NCI-H146 (cell line): ENCODE results near the gene HAO1.

Experiments used
- DNase-seq: peaks from one replicate; lab custom pipeline; 2025; lab: John Stamatoyannopoulos, UW

The HAO1 gene

GRCh38 chr20:7926767-7927166 lies 13.5 kb downstream of the HAO1 start:
- peak; percentile 45 for DNase-seq

- DNase-seq: no peak
Measured at GRCh38 chr20:7926323-7926722, 13.9 kb downstream of the HAO1 start.

GRCh38 chr20:7924692-7925091 lies 15.6 kb downstream of the HAO1 start:
- DNase-seq: no peak

- DNase-seq: no peak
Measured at GRCh38 chr20:7916648-7917047, 23.6 kb downstream of the HAO1 start.

DNA sequence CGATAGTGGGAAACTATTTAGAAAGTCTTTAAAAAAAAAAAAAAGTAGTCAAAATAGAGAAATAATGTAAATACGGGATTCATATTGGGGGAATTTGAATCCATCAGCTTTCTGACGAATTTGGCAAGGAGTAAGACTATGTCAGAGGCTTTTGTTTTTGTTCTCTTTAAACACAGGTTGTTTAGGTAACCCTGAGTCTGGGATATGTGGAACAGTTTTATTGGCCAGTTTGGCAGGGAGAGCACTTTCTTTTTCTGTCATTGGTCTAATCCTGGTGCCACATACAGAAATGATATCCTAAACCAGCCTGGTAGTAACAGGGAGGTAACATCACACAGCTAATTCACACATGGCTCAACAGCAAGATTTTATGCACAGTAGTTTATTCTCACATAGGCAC lies 27.7 kb downstream of the HAO1 start:
- DNase-seq: no peak

DNA sequence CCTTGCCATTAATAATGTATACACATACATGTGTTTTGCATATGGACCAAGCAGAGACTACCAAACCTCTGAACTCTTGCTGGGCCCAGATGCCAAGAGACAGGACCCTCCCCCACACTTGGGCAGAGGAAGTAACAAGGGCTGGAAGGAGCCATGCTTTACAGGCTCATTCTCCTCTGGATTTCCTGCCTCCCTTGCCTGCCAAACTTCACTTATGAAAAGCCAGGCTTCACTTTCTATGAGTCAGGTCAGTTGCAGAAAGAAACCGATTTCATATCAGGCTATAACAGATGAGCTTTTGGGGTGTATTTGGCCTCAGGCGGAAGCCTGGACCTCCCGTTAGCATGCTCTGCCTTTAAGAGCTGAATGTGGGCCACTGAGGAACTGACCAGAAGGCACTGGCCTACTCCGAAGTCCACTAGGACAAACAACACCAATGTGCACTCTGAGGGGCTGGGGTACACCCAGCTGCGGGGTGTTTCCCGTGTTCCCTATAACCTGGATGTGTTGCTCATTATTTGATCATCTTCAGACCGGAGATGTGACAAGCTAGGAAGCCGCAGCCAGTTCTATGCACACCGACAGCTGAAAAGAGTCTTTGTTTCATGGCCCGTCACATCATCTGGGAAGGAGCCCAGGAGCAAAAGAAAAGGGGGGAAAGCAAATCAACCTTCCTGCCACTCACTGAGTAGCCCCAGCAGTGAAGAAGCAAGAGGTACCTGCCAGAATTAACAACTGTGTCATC lies 28.5 kb downstream of the HAO1 start:
- DNase-seq: no peak

DNA sequence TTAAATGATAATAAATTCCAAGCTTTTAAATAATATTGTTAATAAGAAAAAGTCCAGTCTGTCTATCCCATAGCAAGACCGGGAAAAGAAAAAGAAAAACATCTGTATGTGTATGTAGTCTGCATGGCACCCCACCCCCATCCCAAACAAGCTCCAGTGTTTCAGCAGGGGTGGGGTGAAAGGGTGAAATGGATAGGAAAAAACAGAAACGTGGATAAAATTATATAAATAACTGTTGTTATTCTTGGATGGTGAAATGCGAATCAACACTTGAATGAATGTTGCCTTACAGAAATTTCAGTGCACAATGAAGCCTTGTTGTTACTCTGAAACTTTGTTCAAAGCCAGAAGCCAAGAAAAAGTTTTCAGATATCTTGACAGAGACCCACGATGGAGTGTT lies 31.4 kb downstream of the HAO1 start:
- DNase-seq: no peak

- no peak for DNase-seq
Measured at GRCh38 chr20:7903429-7903828, 36.8 kb downstream of the HAO1 start.

DNA sequence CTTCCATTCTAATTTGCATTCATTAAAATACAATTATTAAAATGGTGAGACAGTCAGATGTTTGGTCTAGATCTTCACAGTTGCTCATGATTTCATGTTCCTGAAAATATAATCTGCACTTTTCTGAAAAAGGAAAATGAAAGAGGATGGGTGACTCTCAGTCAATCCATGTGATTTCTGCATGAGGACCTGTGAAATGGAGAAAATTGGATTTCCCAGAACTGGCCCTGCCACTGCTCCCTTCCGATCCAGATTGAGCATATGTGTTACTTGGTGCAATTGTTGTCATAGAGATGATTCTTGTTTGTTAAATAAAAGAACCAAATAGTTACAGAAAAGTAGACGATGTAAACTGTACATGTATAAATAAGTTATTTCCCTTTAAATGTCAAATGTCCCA lies 37.4 kb downstream of the HAO1 start:
- DNase-seq: no peak

GRCh38 chr20:7897781-7898364 lies 42.4 kb downstream of the HAO1 start:
- DNase-seq: no peak

DNA sequence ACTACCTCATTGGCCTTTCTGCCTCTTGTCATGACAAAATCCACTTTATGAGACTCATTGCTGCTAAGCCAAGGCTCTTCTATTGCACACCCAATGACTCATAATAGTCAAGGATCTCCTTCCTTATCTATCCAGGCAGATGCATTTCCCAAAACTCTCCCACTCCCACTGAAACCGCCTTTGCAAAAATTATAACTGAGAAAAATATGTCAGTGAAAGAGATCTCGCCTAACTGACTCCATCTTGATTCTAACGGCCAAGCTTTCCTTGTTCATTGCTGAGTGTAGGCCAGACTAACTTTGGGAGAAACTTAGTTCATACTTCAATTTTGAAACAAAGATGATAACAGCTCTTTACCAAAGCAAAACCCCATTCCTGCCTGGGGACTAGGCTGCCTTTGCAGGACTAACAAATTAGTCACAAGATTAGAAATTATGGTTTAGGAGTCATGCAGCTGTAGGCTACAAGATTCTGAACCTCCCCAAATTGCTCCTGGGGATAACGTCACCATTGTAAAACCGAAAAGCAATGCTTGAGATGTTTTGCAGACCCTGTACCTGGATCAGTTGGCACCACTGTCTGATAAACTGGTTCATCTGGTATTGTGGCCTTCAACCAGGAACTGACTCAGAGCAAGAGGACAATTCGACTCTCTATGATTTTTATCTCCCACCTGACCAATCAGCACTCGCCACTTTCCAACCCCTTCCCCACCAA lies 47.1 kb downstream of the HAO1 start:
- no peak for DNase-seq

- DNase-seq: no peak
Measured at GRCh38 chr20:7891705-7892104, 48.6 kb downstream of the HAO1 start.

DNA sequence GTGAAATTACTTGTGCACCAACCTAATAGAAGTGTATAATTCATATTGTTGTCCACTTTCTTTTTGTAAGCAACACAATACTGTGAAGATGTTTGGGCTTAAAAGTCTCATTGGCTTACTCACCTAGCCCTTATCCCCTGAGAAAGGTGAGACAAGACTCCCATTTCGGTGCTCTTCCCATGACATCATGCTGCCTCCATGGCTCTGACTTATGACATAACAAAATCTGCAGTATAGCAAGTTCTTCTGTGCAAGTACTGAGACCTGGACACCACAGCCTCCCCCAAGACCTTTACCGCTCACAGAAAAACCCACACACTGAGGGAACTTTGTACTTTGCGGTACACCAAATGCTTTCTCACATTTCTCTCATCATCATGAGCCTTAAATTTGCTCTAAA lies 50.5 kb downstream of the HAO1 start:
- DNase-seq: no peak

DNA sequence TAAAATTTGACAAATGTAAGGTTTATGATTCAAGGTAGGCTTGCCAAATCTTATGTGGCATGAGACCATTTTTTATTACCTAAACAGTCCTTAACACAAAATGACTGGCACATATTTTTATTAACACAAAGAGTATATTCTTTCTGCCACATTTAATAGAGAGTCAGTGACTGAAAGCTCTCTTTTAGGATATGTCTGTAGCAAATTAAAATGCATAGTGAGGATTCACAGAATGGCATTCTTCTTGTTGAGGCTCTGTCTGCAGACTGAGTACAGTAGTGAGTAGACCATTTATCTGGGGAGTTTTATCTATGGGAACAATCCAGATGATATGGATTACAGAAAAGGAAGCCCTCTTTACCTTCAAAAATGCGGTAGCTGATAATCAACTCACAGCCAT lies 56.5 kb downstream of the HAO1 start:
- DNase-seq: no peak

GRCh38 chr20:7883309-7883708 lies 56.9 kb downstream of the HAO1 start:
- no peak for DNase-seq

- no peak for DNase-seq
Measured at GRCh38 chr20:7882076-7882475, 58.2 kb downstream of the HAO1 start.

GRCh38 chr20:7881551-7881950 lies 58.7 kb downstream of the HAO1 start:
- DNase-seq: no peak

DNA sequence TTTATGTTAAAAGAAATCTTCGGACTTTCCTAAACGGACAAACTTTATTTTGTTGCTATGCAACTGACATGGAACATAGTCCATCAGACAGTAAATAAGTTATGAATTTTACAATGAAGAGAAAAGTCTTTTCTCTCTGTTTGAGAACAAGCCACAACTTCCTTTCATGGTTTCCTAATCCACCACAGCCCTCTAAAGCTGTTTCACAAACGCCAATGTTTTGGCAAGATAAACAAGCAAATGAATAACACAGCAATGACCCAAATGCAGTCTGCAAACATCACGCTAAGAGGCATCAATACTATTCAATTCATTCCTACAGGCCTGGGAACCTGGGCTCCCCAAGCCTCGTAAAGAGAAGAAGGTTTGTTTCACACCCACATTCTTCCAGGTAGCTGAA lies 60.4 kb downstream of the HAO1 start:
- DNase-seq: peak; percentile 9

DNA sequence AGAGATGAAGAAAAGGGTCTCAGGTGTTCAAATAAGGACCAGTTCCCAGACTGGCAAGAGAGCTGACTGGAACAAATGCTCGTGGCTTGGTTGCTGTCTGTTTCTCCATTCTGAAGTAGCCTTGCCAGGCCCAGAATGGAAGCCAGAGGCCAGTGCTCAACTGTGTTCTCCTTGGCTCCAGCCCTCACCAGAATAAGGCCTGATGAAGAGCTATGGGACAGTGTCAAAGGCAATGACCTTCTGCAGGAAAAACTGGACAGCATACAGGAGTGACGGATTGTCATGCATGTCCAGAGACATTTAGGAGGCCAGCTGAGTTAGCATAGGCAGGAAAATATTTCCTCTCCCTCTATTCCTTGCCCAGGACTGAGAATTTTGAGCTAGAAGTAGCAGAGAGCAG lies 72.2 kb downstream of the HAO1 start:
- DNase-seq: no peak

DNA sequence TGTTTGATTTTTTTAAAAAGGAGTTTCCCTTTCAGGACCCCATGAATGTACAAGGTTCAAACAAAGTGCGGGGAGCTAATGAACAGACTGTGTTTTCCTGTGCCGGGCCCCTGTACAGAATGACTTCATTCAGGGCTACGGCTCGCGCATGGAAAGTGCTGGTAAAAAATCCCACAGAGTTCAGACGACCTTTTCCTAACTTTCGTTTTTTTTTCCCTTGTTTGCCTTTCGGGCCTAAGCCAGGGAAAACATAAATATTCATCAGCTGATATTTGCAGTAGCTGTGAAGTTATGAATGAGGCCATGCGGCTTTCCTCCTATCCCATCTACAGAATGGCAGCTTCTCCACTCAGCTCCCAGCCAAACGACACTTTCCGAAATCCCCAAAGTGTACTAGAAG lies 74.0 kb downstream of the HAO1 start:
- DNase-seq: no peak

DNA sequence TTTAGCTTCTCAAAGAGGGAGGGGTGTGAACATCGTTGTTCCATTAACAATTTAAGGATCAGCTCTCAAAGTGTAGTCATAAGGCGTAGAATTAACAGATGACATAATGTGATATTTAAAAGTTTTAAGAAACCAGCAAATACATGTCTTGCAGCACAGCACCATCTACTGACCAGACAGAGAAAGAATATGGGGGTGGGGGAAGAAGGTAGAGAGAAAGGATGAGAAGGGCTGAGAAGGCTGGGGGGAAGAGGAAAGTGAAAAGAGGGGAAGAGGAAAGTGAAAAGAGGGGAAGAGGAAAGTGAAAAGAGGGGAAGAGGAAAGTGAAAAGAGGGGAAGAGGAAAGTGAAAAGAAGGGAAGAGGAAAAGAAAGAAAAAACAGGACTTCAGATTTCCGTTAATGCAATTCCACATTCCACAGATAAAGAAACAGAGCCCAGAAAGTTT lies 80.9 kb downstream of the HAO1 start:
- DNase-seq: peak; percentile 80

- DNase-seq: peak; percentile 32
Measured at GRCh38 chr20:7858734-7859250, 81.5 kb downstream of the HAO1 start.

GRCh38 chr20:7856756-7857155 lies 83.5 kb downstream of the HAO1 start:
- no peak for DNase-seq
